Liver (tissue), 9 donors: Measurements from ENCODE around the gene VSIG4. TPM values are rescaled to one million over a fixed set of nuclear protein-coding genes. Genes with fewer than 3 reads are reported as not detected.

Experiments
- DNase-seq: peaks from one replicate; pipeline ENCODE4 v3.0.0-alpha.2; 2017; ENCODE audit warnings: low spot score
- H3K27ac ChIP-seq, 2 donors: one replicate each; pipeline ENCODE4 v1.7.0; 2013; ENCODE audit warnings: inconsistent platforms in 2 of 2, low read length in 2 of 2, control low read depth in 1 of 2, low read depth in 1 of 2, mild to moderate bottlenecking in 1 of 2
- H3K27me3 ChIP-seq, 4 donors: one replicate each; pipeline versions ENCODE4 v1.6.1 to v1.7.0; 2013; ENCODE audit warnings: low read length in 3 of 4, inconsistent platforms in 1 of 4, mild to moderate bottlenecking in 1 of 4, moderate library complexity in 1 of 4; ENCODE audit not compliant: control insufficient read depth in 4 of 4, insufficient read depth in 4 of 4
- H3K36me3 ChIP-seq, 4 donors: one replicate each; pipeline versions ENCODE4 v1.6.1 to v1.7.0; 2013; ENCODE audit warnings: low read length in 3 of 4, mild to moderate bottlenecking in 3 of 4, low read depth in 1 of 4, moderate library complexity in 1 of 4; ENCODE audit not compliant: control insufficient read depth in 4 of 4, insufficient read depth in 3 of 4
- H3K4me1 ChIP-seq, 4 donors: one replicate each; pipeline versions ENCODE4 v1.6.1 to v1.7.0; 2013; ENCODE audit warnings: low read length in 3 of 4, mild to moderate bottlenecking in 3 of 4, moderate library complexity in 1 of 4; ENCODE audit not compliant: control insufficient read depth in 4 of 4, insufficient read depth in 4 of 4
- H3K4me3 ChIP-seq, 3 donors: one replicate each; pipeline versions ENCODE4 v1.6.1 to v1.7.0; 2013; ENCODE audit warnings: low read length in 3 of 3, control low read depth in 1 of 3, low read depth in 1 of 3, mild to moderate bottlenecking in 1 of 3
- H3K9ac ChIP-seq, 2 donors: one replicate each; pipeline ENCODE4 v1.7.0; 2013; ENCODE audit warnings: low read length in 2 of 2, mild to moderate bottlenecking in 2 of 2, moderate library complexity in 2 of 2, control low read depth in 1 of 2, low read depth in 1 of 2
- H3K9me3 ChIP-seq, 4 donors: one replicate each; pipeline versions ENCODE4 v1.6.1 to v1.7.0; 2013; ENCODE audit warnings: low read length in 3 of 4; ENCODE audit not compliant: control insufficient read depth in 4 of 4
- ATF3 ChIP-seq: IDR thresholded peaks from 2 replicates; pipeline ENCODE4 v1.6.1; 2016; ENCODE audit warnings: antibody characterized with exemption
- CTCF ChIP-seq: fragments of 150-350 bp; IDR thresholded peaks from 2 replicates; pipeline ENCODE4 v1.5.1; 2017; ENCODE audit warnings: improper control_type of control experiment, low read depth, low read length; ENCODE audit not compliant: missing input control
- EGR1 ChIP-seq, 2 donors: IDR thresholded peaks; 2 replicates each; pipeline ENCODE4 v1.6.1; 2016 to 2018; ENCODE audit warnings: antibody characterized with exemption in 2 of 2, low read depth in 2 of 2
- FOXA1 ChIP-seq: IDR thresholded peaks from 2 replicates; pipeline ENCODE4 v1.6.1; 2016; ENCODE audit warnings: antibody characterized with exemption
- GABPA ChIP-seq, 2 donors: IDR thresholded peaks in 1 of 2; conservative IDR thresholded peaks in 1 of 2; 2 replicates each; pipeline ENCODE4 v1.6.1; 2016; ENCODE audit warnings: antibody characterized with exemption in 2 of 2, mild to moderate bottlenecking in 1 of 2, moderate library complexity in 1 of 2
- HNF4A ChIP-seq, 2 donors: conservative IDR thresholded peaks; 2 replicates each; pipeline ENCODE4 v1.6.1; 2016; ENCODE audit warnings: antibody characterized with exemption in 2 of 2, mild to moderate bottlenecking in 2 of 2
- HNF4G ChIP-seq: IDR thresholded peaks from 2 replicates; pipeline ENCODE4 v1.6.1; 2016; ENCODE audit warnings: antibody characterized with exemption
- JUND ChIP-seq, 2 donors: IDR thresholded peaks; 2 replicates each; pipeline ENCODE4 v1.6.1; 2016; ENCODE audit warnings: antibody characterized with exemption in 2 of 2
- MAX ChIP-seq: IDR thresholded peaks from 2 replicates; pipeline ENCODE4 v1.6.1; 2016; ENCODE audit warnings: antibody characterized with exemption
- REST ChIP-seq: IDR thresholded peaks from 2 replicates; pipeline ENCODE4 v1.6.1; 2016; ENCODE audit warnings: antibody characterized with exemption, mild to moderate bottlenecking
- RXRA ChIP-seq, 2 donors: IDR thresholded peaks; 2 replicates each; pipeline ENCODE4 v1.6.1; 2017 to 2018; ENCODE audit warnings: antibody characterized with exemption in 2 of 2, mild to moderate bottlenecking in 1 of 2
- TAF1 ChIP-seq: conservative IDR thresholded peaks from 2 replicates; pipeline ENCODE4 v1.6.1; 2016; ENCODE audit warnings: antibody characterized with exemption, mild to moderate bottlenecking
- ZBTB33 ChIP-seq: IDR thresholded peaks from 2 replicates; pipeline ENCODE4 v1.6.1; 2016; ENCODE audit warnings: antibody characterized with exemption
- WGBS: extraction: QIAGEN DNeasy Blood & Tissue Kit; methylation state at CpG from one replicate; pipeline ENCODE4 v1.1.7; 2013; 5-methylcytosine and 5-hydroxymethylcytosine counted together
- polyA plus RNA-seq, 2 donors: library from polyadenylated mRNA; stranded (reverse) in 1 of 2; unstranded in 1 of 2; fragments of 200-250 nt in 1 of 2; fragments of >200 nt in 1 of 2; fragmentation: Nextera tagmentation in 1 of 2; extraction: Ambion mirVana in 1 of 2; gene quantifications; one replicate each; pipeline versions ENCODE4 v1.2.1 to v1.2.3, GENCODE V29; 2013 to 2015
- total RNA-seq, 2 donors: library from RNA; depleted of rRNA; stranded (reverse); fragments of >200 nt; gene quantifications; one replicate each; pipeline ENCODE4 v1.2.3, GENCODE V29; 2014
- donor health status: healthy.
- donor health status: healthy.
- donor health status: healthy.
- donor health status: healthy.
- donor health status: healthy.

VSIG4 gene
- total and polyA plus RNA-seq, 4 donors, result 16.7 to 38.9 (median 36.3) TPM

GRCh38 chrX:66020631-66021334 lies 19.1 kb downstream of the VSIG4 start:
- WGBS, result 77% methylated on average over 10 of the region's 10 CpGs
- no peak for DNase-seq
- H3K4me3 ChIP-seq, result no peak overlapping the region
- H3K9ac ChIP-seq, result no peak overlapping the region
- no peaks in the 10 kb centered on the region for H3K9me3 ChIP-seq
- H3K36me3 ChIP-seq, result no peaks in the 10 kb centered on the region
- H3K27me3 ChIP-seq, result no peaks in the 10 kb centered on the region
- TF ChIP-seq JUND (IDR thresholded peaks at IDR 0.05), result no peak
- no peak for TF ChIP-seq HNF4G
- TF ChIP-seq MAX, result no peak
- TF ChIP-seq GABPA (IDR thresholded peaks at IDR 0.05 in 1 of 2, conservative IDR thresholded peaks at IDR 0.05 in 1 of 2), result no peak
- TF ChIP-seq EGR1 (IDR thresholded peaks at IDR 0.05; ENCODE audit: low read depth in 2 of 2), result no peak
- no peak for TF ChIP-seq REST
- no peak for TF ChIP-seq ZBTB33
- H3K27ac ChIP-seq, result no peak overlapping the region
- no peaks in the 10 kb centered on the region for H3K4me1 ChIP-seq

GRCh38 chrX:66019974-66020373 lies 19.9 kb downstream of the VSIG4 start:
- Histone ChIP-seq H3K27ac (no peak overlapping the region), H3K4me3 (no peak overlapping the region), H3K36me3 (no peaks in the 10 kb centered on the region), H3K9ac (no peak overlapping the region), H3K27me3 (no peaks in the 10 kb centered on the region), H3K9me3 (no peaks in the 10 kb centered on the region), H3K4me1 (no peaks in the 10 kb centered on the region)
- WGBS, result 81% methylated on average over 2 of the region's 2 CpGs
- DNase-seq, result no peak
- no peak for TF ChIP-seq ZBTB33

GRCh38 chrX:66019310-66019652 lies 20.6 kb downstream of the VSIG4 start:
- Histone ChIP-seq H3K4me3 (no peak overlapping the region), H3K9ac (no peak overlapping the region), H3K9me3 (no peaks in the 10 kb centered on the region), H3K27ac (no peak overlapping the region), H3K4me1 (no peaks in the 10 kb centered on the region), H3K36me3 (no peaks in the 10 kb centered on the region), H3K27me3 (no peaks in the 10 kb centered on the region)
- no peak for DNase-seq
- 87% methylated on average over 1 of the region's 1 CpG for WGBS
- TF ChIP-seq HNF4A (conservative IDR thresholded peaks at IDR 0.05) (no peak), CTCF (no peak), RXRA (IDR thresholded peaks at IDR 0.05) (no peak), HNF4G (no peak), FOXA1 (no peak), MAX (no peak), TAF1 (no peak), ATF3 (no peak)
